HG03175 (cell line): ENCODE results near the gene ARHGAP23.
"Not testable (repeated sequence)": the region's sequence is repeated elsewhere in the genome, so short reads cannot be mapped to it uniquely, and the experiment has no call there.

Experiments used
- ATAC-seq: cut with Tn5 transposase; IDR thresholded peaks from one replicate; pipeline ENCODE4 v1.9.1; 2021; ENCODE audit warnings: mild to moderate bottlenecking, moderate library complexity; ENCODE audit not compliant: unreplicated experiment

Gene ARHGAP23

DNA sequence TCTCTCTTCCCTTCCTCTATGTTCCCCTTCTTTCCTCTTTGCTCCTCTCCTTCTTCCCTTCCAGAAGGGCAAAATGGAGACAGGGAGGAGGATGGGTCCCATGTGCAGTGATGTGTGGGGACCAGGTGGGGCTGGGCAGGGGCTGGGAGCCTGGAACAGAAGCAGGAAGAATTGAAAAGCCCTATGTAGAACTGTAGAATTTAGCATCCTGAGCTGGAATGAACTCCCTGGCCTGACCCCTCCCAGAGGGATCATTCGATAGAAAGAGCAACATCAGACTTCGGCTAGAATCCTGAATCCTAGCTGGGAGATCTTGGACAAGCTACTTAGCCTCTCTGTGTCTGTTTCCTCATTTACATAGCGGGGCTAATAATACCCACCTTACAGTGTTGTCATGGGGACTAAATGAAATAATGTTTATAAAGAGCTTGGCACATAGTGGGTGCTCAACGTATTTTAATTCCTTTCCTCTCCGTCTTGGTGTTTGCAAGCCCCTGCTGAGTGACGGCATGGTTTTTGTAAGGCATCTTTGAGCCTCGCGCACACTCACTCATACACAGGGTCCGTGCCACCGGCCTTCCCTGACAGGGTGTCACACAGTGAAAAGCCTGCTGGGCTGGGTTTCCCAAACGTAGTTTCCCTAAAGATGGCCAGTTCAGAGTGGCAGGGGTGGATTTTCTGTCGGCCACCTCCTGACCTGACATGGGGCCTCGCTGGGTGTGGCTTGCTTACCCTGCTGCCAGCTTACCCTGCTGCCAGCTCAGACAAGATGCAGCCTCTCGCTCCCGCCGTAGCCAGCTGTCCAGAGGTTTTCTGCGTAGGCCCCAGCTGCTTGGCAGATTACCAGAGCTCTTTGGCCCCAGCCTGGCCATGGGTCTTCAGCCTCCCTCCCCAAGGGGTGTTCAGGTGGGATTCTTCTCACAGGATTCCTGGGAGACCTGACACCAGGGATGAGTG lies 6.1 kb upstream of the ARHGAP23 start:
- ATAC-seq, result no peak

DNA sequence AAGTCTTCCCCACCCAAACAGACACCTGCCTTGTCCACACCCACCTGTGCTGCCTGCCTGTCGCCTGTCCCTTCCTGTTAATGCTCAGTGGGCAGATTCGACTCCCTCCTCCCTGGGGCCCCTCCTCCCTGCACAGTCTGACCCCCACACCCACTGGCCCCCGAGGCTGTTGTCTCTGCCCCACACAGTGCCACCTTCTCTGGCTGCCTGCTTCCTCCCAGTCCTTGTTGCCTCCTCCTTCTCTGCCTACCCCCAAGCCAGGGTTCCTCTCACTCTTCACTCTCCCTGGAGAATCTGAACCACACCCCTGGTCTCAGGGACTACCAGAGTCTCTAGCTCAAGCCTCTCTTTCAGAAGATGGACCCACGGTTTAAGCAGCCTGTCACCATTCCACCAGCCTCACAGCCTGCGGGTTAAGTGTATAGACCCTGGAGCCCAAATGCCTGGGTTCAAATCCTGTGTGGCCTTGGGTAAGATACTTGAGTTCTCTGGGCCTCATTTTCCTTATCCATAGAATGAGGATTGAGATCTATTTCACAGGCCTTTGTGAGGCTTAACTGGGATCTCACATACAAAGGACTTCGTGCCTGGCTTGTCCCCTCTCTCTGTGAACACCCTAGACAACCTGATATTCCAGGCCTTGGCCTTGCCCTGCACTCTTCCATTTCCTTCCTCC lies 3.8 kb upstream of the ARHGAP23 start:
- no peak for ATAC-seq

GRCh38 chr17:38425031-38425430 lies 3.2 kb upstream of the ARHGAP23 start:
- ATAC-seq, result no peak

- no peak for ATAC-seq
Measured at GRCh38 chr17:38425744-38426143, 2.5 kb upstream of the ARHGAP23 start.

- ATAC-seq, result no peak
Measured at GRCh38 chr17:38426441-38426840, 1.8 kb upstream of the ARHGAP23 start.

GRCh38 chr17:38427160-38427949 lies 909 bp upstream of the ARHGAP23 start:
- ATAC-seq, result no peak

- no peak for ATAC-seq
Measured at GRCh38 chr17:38428643-38429371, 543 bp downstream of the ARHGAP23 start.

DNA sequence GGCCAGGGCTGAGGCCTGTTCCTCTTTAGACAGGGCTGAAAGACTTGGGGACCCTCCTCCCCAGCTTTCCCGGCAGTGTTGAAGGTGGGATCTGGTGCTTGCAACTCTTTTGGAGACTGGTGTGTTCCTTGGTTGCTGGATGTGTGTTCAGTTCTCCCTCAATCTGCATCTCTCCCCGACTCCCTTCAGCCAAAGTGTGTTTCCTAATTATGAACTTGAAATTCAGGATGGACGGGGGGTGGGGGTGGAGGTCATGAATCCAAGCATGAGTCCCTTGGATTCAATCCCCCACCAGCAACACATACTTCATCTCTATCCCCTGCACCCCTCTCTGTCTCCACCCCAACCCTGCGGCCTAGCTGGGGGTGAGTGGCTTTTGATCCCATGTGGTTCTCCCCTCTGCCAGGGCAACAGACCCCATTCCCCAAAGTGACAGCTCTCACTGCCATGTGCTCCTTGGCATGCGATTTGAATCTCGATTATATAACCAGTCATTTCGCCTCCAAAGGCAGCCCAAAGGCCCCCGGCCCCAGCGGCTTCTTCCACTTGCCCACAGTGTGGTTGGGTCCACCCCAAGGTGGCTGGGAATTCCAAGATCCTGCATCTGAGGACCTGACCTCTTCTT lies 1.3 kb downstream of the ARHGAP23 start:
- no peak for ATAC-seq

DNA sequence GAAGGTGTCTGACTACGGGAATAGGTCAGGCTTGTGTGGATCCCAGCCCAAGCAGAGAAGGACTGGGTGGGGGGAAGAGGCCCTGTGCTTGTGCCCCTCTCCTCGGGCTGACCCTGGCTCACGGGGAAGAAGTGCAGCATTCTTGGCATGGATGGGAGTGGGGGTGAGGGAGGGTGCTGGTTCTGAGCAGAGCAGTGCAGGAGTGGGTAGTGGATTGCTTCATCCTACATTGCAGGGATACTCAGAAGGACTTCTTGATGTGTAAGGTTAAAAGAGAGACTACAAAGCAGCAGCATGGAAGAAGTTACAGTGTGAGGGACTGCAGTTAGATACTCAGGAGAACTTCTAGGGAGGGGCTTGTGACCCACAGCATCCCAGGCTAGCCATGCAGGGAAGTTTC lies 2.1 kb downstream of the ARHGAP23 start:
- no peak for ATAC-seq

DNA sequence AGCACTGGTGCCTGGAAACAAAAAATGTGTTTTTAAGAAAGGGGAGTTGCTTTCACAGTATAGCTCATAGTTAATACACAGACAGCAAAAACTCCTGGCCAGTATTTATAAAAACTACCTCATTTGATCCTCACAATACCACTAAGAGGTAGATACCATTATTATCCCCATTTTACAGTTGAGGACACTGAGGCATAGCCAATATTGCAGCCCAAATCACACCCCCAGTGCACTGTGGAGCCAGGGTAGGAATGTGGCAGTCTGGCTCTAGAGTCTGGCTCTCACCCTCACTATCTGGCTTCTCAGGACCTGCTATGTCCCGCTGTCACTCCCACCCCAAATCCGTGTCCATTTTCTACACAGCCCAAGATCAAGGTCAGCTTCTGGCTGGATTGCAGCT lies 2.6 kb downstream of the ARHGAP23 start:
- ATAC-seq, result no peak

- ATAC-seq, result no peak
Measured at GRCh38 chr17:38431346-38432145, 3.3 kb downstream of the ARHGAP23 start.

- ATAC-seq, result no peak
Measured at GRCh38 chr17:38434178-38434665, 6.0 kb downstream of the ARHGAP23 start.

GRCh38 chr17:38435795-38436194 lies 7.5 kb downstream of the ARHGAP23 start:
- no peak for ATAC-seq

DNA sequence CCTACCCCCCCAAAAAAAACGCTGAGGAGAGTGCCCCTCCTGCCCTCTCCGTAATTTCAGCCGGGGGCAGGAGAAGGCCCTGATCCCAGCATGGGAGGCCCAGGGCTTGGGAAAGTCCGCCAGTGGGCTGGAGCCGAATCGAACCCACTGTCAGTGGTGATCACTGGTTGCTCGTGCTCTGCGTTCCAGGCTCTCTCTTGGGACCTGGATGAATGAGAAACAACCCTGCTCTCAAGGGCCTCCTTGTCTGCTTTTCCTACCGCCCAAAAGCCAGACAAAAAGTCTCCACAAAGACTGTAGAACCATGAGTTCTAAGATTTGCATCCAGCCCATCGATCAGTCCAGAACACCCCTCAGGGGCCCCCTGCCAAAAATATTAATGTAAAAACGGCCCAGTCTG lies 8.1 kb downstream of the ARHGAP23 start:
- ATAC-seq, result no peak

- ATAC-seq, result not testable (repeated sequence)
Measured at GRCh38 chr17:38437313-38437712, 9.0 kb downstream of the ARHGAP23 start.

- no peak for ATAC-seq
Measured at GRCh38 chr17:38439436-38439835, 11.2 kb downstream of the ARHGAP23 start.

- ATAC-seq, result no peak
Measured at GRCh38 chr17:38440614-38441397, 12.5 kb downstream of the ARHGAP23 start.

DNA sequence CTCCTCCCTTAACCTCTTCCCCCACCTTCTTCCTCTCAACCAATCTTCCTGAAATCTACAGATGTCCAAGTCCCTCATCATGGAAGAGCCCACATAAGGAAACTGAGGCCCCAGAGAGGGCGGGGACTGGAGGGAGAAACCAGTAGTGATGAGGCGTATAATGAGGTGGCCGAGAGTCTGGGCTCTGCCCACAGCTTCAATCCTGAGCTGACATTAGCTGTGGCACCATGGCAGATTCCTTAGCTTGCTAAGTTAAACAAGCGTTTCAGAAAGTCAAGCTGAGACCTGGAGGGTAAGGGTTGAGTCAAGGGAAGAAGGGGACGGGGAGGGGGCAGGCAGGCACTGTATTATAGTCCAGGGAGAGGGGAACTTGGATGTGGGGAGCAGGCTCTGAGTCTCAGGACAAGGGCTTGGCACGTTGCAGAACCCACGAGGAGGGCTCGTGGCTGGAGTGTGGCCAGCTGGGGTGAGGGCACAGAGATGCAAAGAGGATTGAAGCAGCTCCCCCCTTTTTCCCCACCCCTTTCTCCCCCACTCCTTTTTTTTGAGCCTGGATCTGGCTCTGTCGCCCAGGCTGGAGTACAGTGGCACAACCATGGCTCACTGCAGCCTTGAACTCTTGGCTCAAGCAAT lies 13.3 kb downstream of the ARHGAP23 start:
- no peak for ATAC-seq
